Osteocyte (in vitro differentiated cells): ENCODE measurements around the gene SLC6A6. TPM values are rescaled to one million over a fixed set of nuclear protein-coding genes. Genes with fewer than 3 reads are reported as not detected.

Experiments used
- DNase-seq: peaks from one replicate; pipeline ENCODE4 v3.0.0; 2021; ENCODE audit warnings: mixed read lengths; ENCODE audit not compliant: unreplicated experiment; ENCODE audit errors: extremely low spot score
- H3K27ac Mint-ChIP-seq: one replicate; pipeline ENCODE4 v1.8.0; 2021; ENCODE audit warnings: mild to moderate bottlenecking, mixed read lengths; ENCODE audit not compliant: unreplicated experiment
- H3K27me3 Mint-ChIP-seq: one replicate; pipeline ENCODE4 v1.8.0; 2021; ENCODE audit warnings: mixed read lengths; ENCODE audit not compliant: unreplicated experiment
- H3K36me3 Mint-ChIP-seq: one replicate; pipeline ENCODE4 v1.8.0; 2021; ENCODE audit warnings: mixed read lengths; ENCODE audit not compliant: unreplicated experiment
- H3K4me1 Mint-ChIP-seq: one replicate; pipeline ENCODE4 v1.8.0; 2021; ENCODE audit warnings: mixed read lengths; ENCODE audit not compliant: unreplicated experiment
- H3K4me3 Mint-ChIP-seq: one replicate; pipeline ENCODE4 v1.8.0; 2021; ENCODE audit warnings: mild to moderate bottlenecking, moderate library complexity, mixed read lengths; ENCODE audit not compliant: unreplicated experiment
- H3K9me3 Mint-ChIP-seq: one replicate; pipeline ENCODE4 v1.8.0; 2021; ENCODE audit warnings: mixed read lengths; ENCODE audit not compliant: unreplicated experiment
- CTCF ChIP-seq: fragments of 200-600 bp; sonication (generic); IDR thresholded peaks from 2 replicates; pipeline ENCODE4 v1.5.0; 2021; ENCODE audit warnings: antibody characterized with exemption, mild to moderate bottlenecking, moderate library complexity
- total RNA-seq: library from RNA; stranded (reverse); gene quantifications from 2 replicates; pipeline ENCODE4 v1.2.1, GENCODE V29; 2021

Gene SLC6A6
- total RNA-seq, 1 donor from 2014 or later, result 41.9 TPM

- H3K27me3 Mint-ChIP-seq, result no peaks in the 10 kb centered on the region
- H3K36me3 Mint-ChIP-seq, result peaks cover 12% of the 10 kb centered on the region
- no peak for DNase-seq
- no peak for TF ChIP-seq CTCF
- no peak overlapping the region for H3K4me3 Mint-ChIP-seq
- H3K9me3 Mint-ChIP-seq, result no peaks in the 10 kb centered on the region
- H3K27ac Mint-ChIP-seq, result no peak overlapping the region
- H3K4me1 Mint-ChIP-seq, result peaks cover 36% of the 10 kb centered on the region
These were observed 54.4 kb downstream of the SLC6A6 start for GRCh38 chr3:14456794-14457193.

GRCh38 chr3:14457481-14457880, 55.1 kb downstream of the SLC6A6 start:
- H3K36me3 Mint-ChIP-seq, result peaks cover 14% of the 10 kb centered on the region
- DNase-seq, result no peak
- no peak overlapping the region for H3K4me3 Mint-ChIP-seq

DNA sequence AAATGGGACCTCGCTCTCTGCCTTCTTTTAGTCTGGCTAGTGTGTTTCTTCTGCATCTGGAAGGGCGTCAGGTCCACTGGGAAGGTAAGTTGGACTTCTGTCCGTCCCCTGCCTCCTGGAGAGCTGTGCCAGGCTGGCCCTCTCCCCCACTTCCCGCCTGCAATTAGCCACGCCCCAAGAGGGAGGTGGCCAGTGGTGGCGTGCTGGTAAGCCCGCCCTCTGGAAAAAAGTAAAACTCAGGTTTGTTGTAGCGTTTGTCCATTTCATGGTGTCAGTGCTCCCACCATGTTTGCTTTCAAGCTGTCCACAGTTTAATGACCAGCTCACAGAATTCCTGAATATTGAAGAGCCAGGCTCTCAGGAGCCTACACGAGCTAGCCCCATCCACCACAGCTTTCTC, 55.6 kb downstream of the SLC6A6 start:
- Mint-ChIP-seq H3K4me3 (no peak overlapping the region), H3K4me1 (peaks cover 25% of the 10 kb centered on the region), H3K36me3 (peaks cover 19% of the 10 kb centered on the region), H3K9me3 (no peaks in the 10 kb centered on the region), H3K27ac (no peak overlapping the region), H3K27me3 (no peaks in the 10 kb centered on the region)
- TF ChIP-seq CTCF, result no peak
- no peak for DNase-seq

More at GRCh38 chr3:14457481-14457880, 55.1 kb downstream of the SLC6A6 start:
- TF ChIP-seq CTCF, result no peak
- no peaks in the 10 kb centered on the region for H3K9me3 Mint-ChIP-seq
- no peak overlapping the region for H3K27ac Mint-ChIP-seq
- H3K4me1 Mint-ChIP-seq, result peaks cover 30% of the 10 kb centered on the region
- H3K27me3 Mint-ChIP-seq, result no peaks in the 10 kb centered on the region

GRCh38 chr3:14458434-14459275, 56.2 kb downstream of the SLC6A6 start:
- TF ChIP-seq CTCF, result no peak
- Mint-ChIP-seq H3K27ac (no peak overlapping the region), H3K27me3 (no peaks in the 10 kb centered on the region), H3K9me3 (no peaks in the 10 kb centered on the region), H3K4me3 (no peak overlapping the region), H3K4me1 (peaks cover 20% of the 10 kb centered on the region), H3K36me3 (peaks cover 21% of the 10 kb centered on the region)
- DNase-seq, result no peak

GRCh38 chr3:14459384-14459783, 57.0 kb downstream of the SLC6A6 start:
- Mint-ChIP-seq H3K4me3 (no peak overlapping the region), H3K27ac (no peak overlapping the region), H3K9me3 (no peaks in the 10 kb centered on the region), H3K27me3 (no peaks in the 10 kb centered on the region), H3K36me3 (peaks cover 22% of the 10 kb centered on the region), H3K4me1 (peaks cover 20% of the 10 kb centered on the region)
- no peak for DNase-seq
- TF ChIP-seq CTCF, result no peak
